ENCODE results near the gene CRYBG1. TPM values are rescaled to one million over a fixed set of nuclear protein-coding genes. Genes with fewer than 3 reads are reported as not detected.

Gene CRYBG1
- polyA plus RNA-seq, 2 donors: 45.2 to 74.9 TPM

- no peak overlapping the region for H3K27ac ChIP-seq (ENCODE audit: low read depth in 2 of 2, low read length in 1 of 2)
- H3K9me3 ChIP-seq (ENCODE audit: control insufficient read depth in 2 of 2, insufficient read depth in 1 of 2, low read depth in 1 of 2, low read length in 1 of 2): no peaks in the 10 kb centered on the region
- 93 to 100% methylated on average over 1 of the region's 1 CpG for WGBS, 2 donors
- H3K4me3 ChIP-seq (ENCODE audit: low read depth in 1 of 2, low read length in 2 of 2): no peak overlapping the region
- H3K27me3 ChIP-seq (ENCODE audit: control insufficient read depth in 1 of 2, insufficient read depth in 2 of 2, low read length in 2 of 2): no peaks in the 10 kb centered on the region
- no peaks in the 10 kb centered on the region for H3K4me1 ChIP-seq (ENCODE audit: control insufficient read depth in 2 of 2, insufficient read depth in 2 of 2, low read length in 1 of 2)
- peaks cover 0 to 2% of the 10 kb centered on the region in 2 donors for H3K36me3 ChIP-seq (ENCODE audit: control insufficient read depth in 2 of 2, insufficient read depth in 2 of 2, low read length in 1 of 2)
These were observed 253.1 kb downstream of the CRYBG1 start for GRCh38 chr6:106613590-106613989.

DNA sequence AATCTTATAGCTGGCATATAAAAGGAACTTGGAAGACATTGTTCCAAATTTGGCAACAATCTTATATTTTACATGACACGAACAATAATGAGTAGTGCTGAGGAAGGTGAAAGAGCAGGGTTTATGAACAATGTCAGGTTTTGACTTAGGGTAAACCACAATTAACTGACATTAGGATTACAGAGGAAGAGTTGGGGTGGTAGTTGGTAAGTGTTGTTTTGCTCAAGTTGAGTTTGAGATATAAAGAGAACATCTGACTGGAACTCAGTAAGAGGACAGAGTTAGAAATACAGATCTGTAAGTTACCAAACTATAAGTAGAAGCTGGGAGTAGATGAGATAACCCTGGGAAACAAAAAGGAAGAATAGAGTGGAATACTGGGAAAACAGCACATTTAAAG, 253.6 kb downstream of the CRYBG1 start:
- Histone ChIP-seq H3K9me3 (ENCODE audit: control insufficient read depth in 2 of 2, insufficient read depth in 1 of 2, low read depth in 1 of 2, low read length in 1 of 2) (no peaks in the 10 kb centered on the region), H3K27me3 (ENCODE audit: control insufficient read depth in 1 of 2, insufficient read depth in 2 of 2, low read length in 2 of 2) (no peaks in the 10 kb centered on the region), H3K36me3 (ENCODE audit: control insufficient read depth in 2 of 2, insufficient read depth in 2 of 2, low read length in 1 of 2) (peaks cover 0 to 2% of the 10 kb centered on the region in 2 donors), H3K4me3 (ENCODE audit: low read depth in 1 of 2, low read length in 2 of 2) (no peak overlapping the region), H3K27ac (ENCODE audit: low read depth in 2 of 2, low read length in 1 of 2) (no peak overlapping the region), H3K4me1 (ENCODE audit: control insufficient read depth in 2 of 2, insufficient read depth in 2 of 2, low read length in 1 of 2) (no peaks in the 10 kb centered on the region)
- WGBS, 2 donors: 59 to 63% methylated on average over 1 of the region's 1 CpG

DNA sequence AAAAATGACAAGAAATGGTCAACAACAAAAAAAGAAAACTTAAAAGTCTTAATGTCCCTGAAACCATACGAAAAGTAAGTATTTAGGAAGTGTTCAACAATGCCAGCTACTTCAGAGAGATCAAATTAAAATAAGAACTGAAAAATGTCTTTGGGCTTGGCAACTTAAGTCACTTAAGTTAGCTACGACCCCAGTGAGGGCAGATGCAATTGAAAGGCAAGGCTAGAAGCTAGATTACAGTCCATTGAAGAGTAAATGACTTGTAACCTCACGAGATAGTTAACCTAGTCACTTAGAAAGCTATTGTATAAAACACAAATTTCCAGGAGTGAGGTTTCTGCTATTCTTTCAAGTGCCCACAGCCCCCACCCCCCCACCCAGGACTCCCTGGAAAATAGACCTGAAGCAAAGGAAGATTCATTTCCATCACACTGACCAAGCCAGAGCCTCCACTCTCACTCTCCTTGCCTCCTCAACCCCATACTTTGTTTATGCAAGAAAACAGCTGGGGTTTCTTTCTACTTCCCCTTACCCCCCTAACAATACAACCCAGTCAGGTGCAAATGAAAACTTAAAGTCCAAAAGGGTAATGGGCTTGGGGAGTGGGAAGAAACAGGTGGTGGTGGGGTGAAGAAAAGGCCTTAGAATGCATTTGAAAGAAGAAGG, 254.2 kb downstream of the CRYBG1 start:
- no peaks in the 10 kb centered on the region for H3K9me3 ChIP-seq (ENCODE audit: control insufficient read depth in 2 of 2, insufficient read depth in 1 of 2, low read depth in 1 of 2, low read length in 1 of 2)
- no peak overlapping the region for H3K4me3 ChIP-seq (ENCODE audit: low read depth in 1 of 2, low read length in 2 of 2)
- peaks cover 0 to 2% of the 10 kb centered on the region in 2 donors for H3K36me3 ChIP-seq (ENCODE audit: control insufficient read depth in 2 of 2, insufficient read depth in 2 of 2, low read length in 1 of 2)
- 76 to 84% methylated on average over 3 of the region's 3 CpGs for WGBS, 2 donors
- no peaks in the 10 kb centered on the region for H3K4me1 ChIP-seq (ENCODE audit: control insufficient read depth in 2 of 2, insufficient read depth in 2 of 2, low read length in 1 of 2)
- H3K27ac ChIP-seq (ENCODE audit: low read depth in 2 of 2, low read length in 1 of 2): no peak overlapping the region
- H3K27me3 ChIP-seq (ENCODE audit: control insufficient read depth in 1 of 2, insufficient read depth in 2 of 2, low read length in 2 of 2): no peaks in the 10 kb centered on the region

- H3K27me3 ChIP-seq (ENCODE audit: control insufficient read depth in 1 of 2, insufficient read depth in 2 of 2, low read length in 2 of 2): no peaks in the 10 kb centered on the region
- H3K4me1 ChIP-seq (ENCODE audit: control insufficient read depth in 2 of 2, insufficient read depth in 2 of 2, low read length in 1 of 2): no peaks in the 10 kb centered on the region
- no peaks in the 10 kb centered on the region for H3K9me3 ChIP-seq (ENCODE audit: control insufficient read depth in 2 of 2, insufficient read depth in 1 of 2, low read depth in 1 of 2, low read length in 1 of 2)
- H3K27ac ChIP-seq (ENCODE audit: low read depth in 2 of 2, low read length in 1 of 2): no peak overlapping the region
- H3K4me3 ChIP-seq (ENCODE audit: low read depth in 1 of 2, low read length in 2 of 2): no peak overlapping the region
- H3K36me3 ChIP-seq (ENCODE audit: control insufficient read depth in 2 of 2, insufficient read depth in 2 of 2, low read length in 1 of 2): peaks cover 0 to 2% of the 10 kb centered on the region in 2 donors
These were observed 256.8 kb downstream of the CRYBG1 start for GRCh38 chr6:106617302-106617701.

- no peaks in the 10 kb centered on the region for H3K27me3 ChIP-seq (ENCODE audit: control insufficient read depth in 1 of 2, insufficient read depth in 2 of 2, low read length in 2 of 2)
- H3K4me1 ChIP-seq (ENCODE audit: control insufficient read depth in 2 of 2, insufficient read depth in 2 of 2, low read length in 1 of 2): no peaks in the 10 kb centered on the region
- H3K27ac ChIP-seq (ENCODE audit: low read depth in 2 of 2, low read length in 1 of 2): no peak overlapping the region
- no peak overlapping the region for H3K4me3 ChIP-seq (ENCODE audit: low read depth in 1 of 2, low read length in 2 of 2)
- no peaks in the 10 kb centered on the region for H3K9me3 ChIP-seq (ENCODE audit: control insufficient read depth in 2 of 2, insufficient read depth in 1 of 2, low read depth in 1 of 2, low read length in 1 of 2)
- WGBS, 2 donors: 90 to 98% methylated on average over 1 of the region's 1 CpG
- peaks cover 0 to 2% of the 10 kb centered on the region in 2 donors for H3K36me3 ChIP-seq (ENCODE audit: control insufficient read depth in 2 of 2, insufficient read depth in 2 of 2, low read length in 1 of 2)
These were observed 257.3 kb downstream of the CRYBG1 start for GRCh38 chr6:106617857-106618256.

DNA sequence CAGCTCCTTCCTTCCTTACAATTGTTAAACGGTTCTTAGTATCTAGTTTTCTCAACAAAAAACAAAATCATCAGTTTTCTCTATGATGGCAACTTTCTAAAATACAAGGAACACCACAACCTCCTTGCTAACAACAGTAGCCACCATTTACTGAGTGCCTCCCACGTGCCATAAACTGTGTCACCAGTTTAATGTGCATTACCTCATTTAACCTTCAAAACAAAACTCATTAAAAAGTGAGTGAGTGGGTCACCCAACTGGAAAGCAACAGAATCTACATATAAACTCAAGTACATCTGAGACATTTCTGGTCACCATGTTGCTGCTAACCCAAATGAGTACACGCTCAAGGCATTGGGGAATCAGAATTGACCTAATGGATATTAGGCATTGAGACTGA, 257.8 kb downstream of the CRYBG1 start:
- Histone ChIP-seq H3K4me3 (ENCODE audit: low read depth in 1 of 2, low read length in 2 of 2) (no peak overlapping the region), H3K27ac (ENCODE audit: low read depth in 2 of 2, low read length in 1 of 2) (no peak overlapping the region)
- WGBS, 2 donors: 65 to 71% methylated on average over 3 of the region's 3 CpGs

DNA sequence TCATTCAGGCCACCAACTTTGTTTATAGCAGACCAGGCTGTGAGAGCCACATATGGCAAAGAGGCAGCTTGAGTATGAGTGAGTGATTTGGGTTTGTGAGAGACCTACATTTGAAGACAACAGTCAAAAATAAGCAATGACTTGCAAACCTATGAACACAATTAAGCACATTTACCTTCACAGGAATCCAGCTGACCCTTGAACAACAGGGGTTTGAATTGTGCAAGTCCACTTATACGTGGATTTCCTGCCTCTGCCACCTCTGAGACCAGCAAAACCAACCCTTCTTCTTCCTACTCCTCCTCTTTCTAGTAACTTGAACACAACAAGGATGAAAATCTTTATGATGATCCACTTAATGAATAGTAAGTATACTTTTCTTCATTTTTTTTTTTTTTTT, 258.7 kb downstream of the CRYBG1 start:
- no peak overlapping the region for H3K27ac ChIP-seq (ENCODE audit: low read depth in 2 of 2, low read length in 1 of 2)
- peaks cover 0 to 2% of the 10 kb centered on the region in 2 donors for H3K36me3 ChIP-seq (ENCODE audit: control insufficient read depth in 2 of 2, insufficient read depth in 2 of 2, low read length in 1 of 2)
- no peaks in the 10 kb centered on the region for H3K27me3 ChIP-seq (ENCODE audit: control insufficient read depth in 1 of 2, insufficient read depth in 2 of 2, low read length in 2 of 2)
- WGBS, 2 donors: 83 to 86% methylated on average over 1 of the region's 1 CpG
- H3K4me3 ChIP-seq (ENCODE audit: low read depth in 1 of 2, low read length in 2 of 2): no peak overlapping the region
- no peaks in the 10 kb centered on the region for H3K9me3 ChIP-seq (ENCODE audit: control insufficient read depth in 2 of 2, insufficient read depth in 1 of 2, low read depth in 1 of 2, low read length in 1 of 2)
- no peaks in the 10 kb centered on the region for H3K4me1 ChIP-seq (ENCODE audit: control insufficient read depth in 2 of 2, insufficient read depth in 2 of 2, low read length in 1 of 2)

More for the DNA sequence above, 257.8 kb downstream of the CRYBG1 start:
- Histone ChIP-seq H3K36me3 (ENCODE audit: control insufficient read depth in 2 of 2, insufficient read depth in 2 of 2, low read length in 1 of 2) (peaks cover 0 to 2% of the 10 kb centered on the region in 2 donors), H3K9me3 (ENCODE audit: control insufficient read depth in 2 of 2, insufficient read depth in 1 of 2, low read depth in 1 of 2, low read length in 1 of 2) (no peaks in the 10 kb centered on the region), H3K27me3 (ENCODE audit: control insufficient read depth in 1 of 2, insufficient read depth in 2 of 2, low read length in 2 of 2) (no peaks in the 10 kb centered on the region), H3K4me1 (ENCODE audit: control insufficient read depth in 2 of 2, insufficient read depth in 2 of 2, low read length in 1 of 2) (no peaks in the 10 kb centered on the region)

GRCh38 chr6:106620931-106621672, 260.6 kb downstream of the CRYBG1 start:
- H3K4me1 ChIP-seq (ENCODE audit: control insufficient read depth in 2 of 2, insufficient read depth in 2 of 2, low read length in 1 of 2): no peaks in the 10 kb centered on the region
- no peaks in the 10 kb centered on the region for H3K9me3 ChIP-seq (ENCODE audit: control insufficient read depth in 2 of 2, insufficient read depth in 1 of 2, low read depth in 1 of 2, low read length in 1 of 2)
- WGBS, 2 donors: 86 to 88% methylated on average over 3 of the region's 3 CpGs
- no peaks in the 10 kb centered on the region for H3K27me3 ChIP-seq (ENCODE audit: control insufficient read depth in 1 of 2, insufficient read depth in 2 of 2, low read length in 2 of 2)
- H3K27ac ChIP-seq (ENCODE audit: low read depth in 2 of 2, low read length in 1 of 2): no peak overlapping the region
- no peak overlapping the region for H3K4me3 ChIP-seq (ENCODE audit: low read depth in 1 of 2, low read length in 2 of 2)
- peaks cover 0 to 2% of the 10 kb centered on the region in 2 donors for H3K36me3 ChIP-seq (ENCODE audit: control insufficient read depth in 2 of 2, insufficient read depth in 2 of 2, low read length in 1 of 2)

All from esophagus (tissue), 2 donors.